SK-N-DZ (cell line): Measurements from ENCODE around the gene VIPR1.
"Not testable (repeated sequence)": the region's sequence is repeated elsewhere in the genome, so short reads cannot be mapped to it uniquely, and the experiment has no call there.

Experiments used
- DNase-seq: peaks from one replicate; pipeline ENCODE4 v3.0.0-alpha.2; 2015; ENCODE audit warnings: low spot score

The VIPR1 gene

GRCh38 chr3:42532229-42532628, 29.8 kb downstream of the VIPR1 start:
- DNase-seq, result no peak

- no peak for DNase-seq
Observed at GRCh38 chr3:42533161-42533897, 30.9 kb downstream of the VIPR1 start.

GRCh38 chr3:42535981-42536784, 33.7 kb downstream of the VIPR1 start:
- DNase-seq, result no peak

- DNase-seq, result no peak
Observed at GRCh38 chr3:42537350-42537749, 34.9 kb downstream of the VIPR1 start.

- peak; percentile 12 for DNase-seq
Observed at GRCh38 chr3:42539871-42540714, 37.6 kb downstream of the VIPR1 start.

- no peak for DNase-seq
Observed at GRCh38 chr3:42541079-42541478, 38.6 kb downstream of the VIPR1 start.

GRCh38 chr3:42544492-42545283, 42.2 kb downstream of the VIPR1 start:
- no peak for DNase-seq

GRCh38 chr3:42545284-42545900, 42.9 kb downstream of the VIPR1 start:
- no peak for DNase-seq

GRCh38 chr3:42546691-42547213, 44.3 kb downstream of the VIPR1 start:
- no peak for DNase-seq

- peak; percentile 24 for DNase-seq
Observed at GRCh38 chr3:42547401-42547945, 45.0 kb downstream of the VIPR1 start.

GRCh38 chr3:42549131-42549530, 46.7 kb downstream of the VIPR1 start:
- DNase-seq, result no peak

- no peak for DNase-seq
Observed at GRCh38 chr3:42550250-42550649, 47.8 kb downstream of the VIPR1 start.

GRCh38 chr3:42552830-42553229, 50.4 kb downstream of the VIPR1 start:
- no peak for DNase-seq

- DNase-seq, result no peak
Observed at GRCh38 chr3:42556089-42556632, 53.7 kb downstream of the VIPR1 start.

- not testable (repeated sequence) for DNase-seq
Observed at GRCh38 chr3:42556817-42557216, 54.4 kb downstream of the VIPR1 start.

GRCh38 chr3:42557854-42558253, 55.4 kb downstream of the VIPR1 start:
- DNase-seq, result no peak

GRCh38 chr3:42562047-42562907, 59.8 kb downstream of the VIPR1 start:
- DNase-seq, result no peak

GRCh38 chr3:42569593-42570142, 67.2 kb downstream of the VIPR1 start:
- no peak for DNase-seq

GRCh38 chr3:42572278-42572677, 69.8 kb downstream of the VIPR1 start:
- DNase-seq, result peak; percentile 34
